NCI-H2196 (cell line): ENCODE results near the gene RASSF3.
A peak's percentile ranks its signal among the peaks of the same experiment; 100 is the strongest.

Experiments
- DNase-seq: peaks from one replicate; lab custom pipeline; 2025; ENCODE audit not compliant: unreplicated experiment; lab: John Stamatoyannopoulos, UW

Gene RASSF3

DNA sequence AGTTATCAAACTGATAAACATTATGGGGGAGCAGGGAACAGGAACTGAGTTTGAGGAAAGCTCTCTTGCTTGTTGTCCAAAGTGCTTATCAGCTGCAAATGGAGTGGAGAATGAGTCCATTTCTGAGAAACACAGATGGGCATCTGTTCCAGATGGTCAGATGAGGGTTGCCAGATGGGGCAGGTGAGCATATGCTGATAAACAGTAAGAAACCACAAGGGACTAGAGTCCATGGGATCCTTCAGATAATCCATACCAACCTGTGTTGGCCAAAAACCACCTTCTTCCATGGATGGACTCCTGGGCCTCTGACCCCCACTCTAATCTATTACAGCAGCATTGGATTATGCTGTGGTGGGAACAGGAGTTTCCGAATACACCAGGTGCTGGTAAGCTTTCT, 110.6 kb downstream of the RASSF3 start:
- DNase-seq = no peak

GRCh38 chr12:64722835-64723234, 112.5 kb downstream of the RASSF3 start:
- no peak for DNase-seq

GRCh38 chr12:64723630-64724029, 113.3 kb downstream of the RASSF3 start:
- DNase-seq = no peak

DNA sequence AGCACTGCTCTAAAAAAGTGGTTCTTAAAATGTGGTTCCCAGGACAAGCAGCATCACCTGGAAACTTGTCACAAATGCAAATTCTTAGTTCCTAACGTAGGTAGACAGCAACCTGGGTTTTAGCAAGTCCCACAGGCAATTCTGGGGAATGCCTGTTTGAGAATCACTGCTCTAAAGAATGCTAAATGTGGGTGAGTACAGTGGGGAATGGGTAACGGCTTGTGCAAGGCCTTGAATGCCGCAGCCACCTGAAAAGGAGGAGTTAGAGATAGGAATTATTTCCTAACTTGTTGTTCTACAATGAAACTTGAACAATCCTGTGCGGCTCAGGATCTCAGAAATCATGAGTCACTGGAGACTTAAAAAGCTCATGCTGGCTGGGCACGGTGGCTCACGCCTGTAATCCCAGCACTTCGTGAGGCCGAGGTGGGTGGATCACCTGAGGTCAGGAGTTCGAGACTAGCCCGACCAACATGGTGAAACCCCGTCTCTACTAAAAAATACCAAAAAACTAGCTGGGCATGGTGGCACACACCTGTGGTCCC, 114.0 kb downstream of the RASSF3 start:
- DNase-seq = no peak

- no peak for DNase-seq
These were observed 119.8 kb downstream of the RASSF3 start for GRCh38 chr12:64729909-64730587.

GRCh38 chr12:64730588-64730969, 120.3 kb downstream of the RASSF3 start:
- DNase-seq = no peak

DNA sequence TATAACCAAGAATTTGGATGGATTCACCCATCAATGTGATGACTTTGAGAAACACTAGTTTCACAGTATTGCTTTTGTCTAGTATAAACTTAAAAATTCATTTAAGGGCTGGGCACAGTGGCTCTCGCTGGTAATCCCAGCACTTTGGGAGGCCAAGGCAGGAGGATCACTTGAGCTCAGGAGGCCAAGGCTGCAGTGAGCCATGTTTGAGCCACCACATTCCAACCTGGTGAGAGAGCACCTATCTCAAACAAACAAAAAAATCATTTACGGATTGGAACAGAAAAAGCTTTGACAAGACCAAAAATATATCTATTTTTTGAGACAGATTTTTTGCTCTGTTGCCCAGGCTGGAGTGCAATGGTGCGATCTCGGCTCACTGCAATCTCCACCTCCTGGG, 121.4 kb downstream of the RASSF3 start:
- DNase-seq = no peak

GRCh38 chr12:64733857-64734256, 123.6 kb downstream of the RASSF3 start:
- peak; percentile 5 for DNase-seq

DNA sequence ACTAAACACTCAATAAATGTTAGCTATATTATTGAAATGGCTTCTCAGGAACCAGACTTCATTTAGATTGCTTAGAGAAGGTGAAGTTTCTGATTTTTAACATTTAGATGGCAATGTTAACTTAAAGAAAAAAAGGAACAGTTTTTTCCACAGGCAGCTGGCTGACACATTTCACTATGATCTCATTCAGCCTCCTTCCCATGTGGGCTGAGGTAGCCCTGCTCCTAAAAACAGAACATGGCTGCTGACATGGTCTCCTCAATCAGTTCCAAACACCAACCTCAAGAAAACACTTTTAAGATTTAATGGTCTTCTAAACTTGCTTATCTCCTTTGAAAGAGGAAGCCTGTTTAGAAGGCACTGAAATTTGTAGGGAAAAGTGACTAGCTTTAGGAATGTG, 125.1 kb downstream of the RASSF3 start:
- no peak for DNase-seq

DNA sequence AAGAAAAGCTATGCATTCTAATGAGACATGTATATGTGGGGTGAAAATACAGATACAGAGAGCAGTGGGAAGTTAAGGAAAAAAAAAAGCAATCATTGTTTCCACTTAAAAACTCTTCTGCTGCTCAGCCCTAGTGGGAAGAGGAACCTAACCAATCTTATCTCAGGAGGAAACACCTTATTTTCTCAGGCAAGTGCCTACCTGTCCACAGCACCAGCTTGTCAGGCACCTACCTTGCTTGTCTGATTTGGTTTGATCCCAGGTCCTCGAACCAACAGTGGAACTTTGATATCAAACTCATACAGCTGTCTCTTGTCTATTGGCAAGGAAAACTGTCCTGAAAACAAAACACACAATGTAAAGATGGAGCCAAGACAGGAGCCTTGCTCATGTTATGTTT, 126.5 kb downstream of the RASSF3 start:
- DNase-seq = no peak

GRCh38 chr12:64737539-64737938, 127.2 kb downstream of the RASSF3 start:
- DNase-seq = no peak

GRCh38 chr12:64739778-64740177, 129.5 kb downstream of the RASSF3 start:
- DNase-seq = no peak

DNA sequence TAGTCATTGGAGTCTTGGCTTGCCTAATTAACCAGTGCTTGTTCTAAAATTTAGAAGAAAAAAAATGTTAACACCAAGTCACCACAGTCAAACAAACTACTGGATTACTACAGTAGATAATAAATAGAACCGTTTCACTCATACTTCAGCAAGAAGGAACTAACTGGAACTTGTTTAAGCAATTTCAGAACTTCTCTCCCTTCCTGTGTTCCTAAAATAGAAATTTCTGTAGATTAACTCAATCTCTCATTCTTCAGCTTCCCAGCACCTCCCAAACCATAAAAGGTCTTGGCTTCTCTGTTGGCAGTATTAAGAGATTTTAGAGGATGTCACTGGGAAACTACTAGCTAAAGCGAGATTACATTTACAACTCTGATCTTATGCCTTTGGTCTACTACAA, 130.4 kb downstream of the RASSF3 start:
- DNase-seq = no peak

GRCh38 chr12:64742416-64742815, 132.1 kb downstream of the RASSF3 start:
- DNase-seq = no peak

DNA sequence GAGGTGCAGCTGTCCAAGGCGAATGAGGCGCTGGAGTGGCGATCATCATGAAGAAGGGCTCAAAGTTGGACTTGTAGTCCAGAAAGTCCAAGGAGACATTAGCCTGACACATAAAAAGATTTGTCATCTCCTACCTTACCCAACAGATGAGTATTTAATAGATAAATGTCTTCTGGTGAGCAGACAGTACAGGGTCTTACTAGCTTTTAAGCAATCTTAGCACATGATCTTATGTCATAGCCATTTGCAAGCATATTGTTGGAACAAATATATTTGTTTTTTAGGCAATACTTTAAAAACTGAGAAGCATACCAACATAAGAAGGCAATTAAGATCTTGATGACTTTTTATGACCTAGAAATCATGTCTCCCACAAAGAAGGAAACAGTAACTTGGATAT, 132.9 kb downstream of the RASSF3 start:
- no peak for DNase-seq

GRCh38 chr12:64744422-64745258, 134.3 kb downstream of the RASSF3 start:
- no peak for DNase-seq

GRCh38 chr12:64745259-64745807, 135.0 kb downstream of the RASSF3 start:
- DNase-seq = no peak

DNA sequence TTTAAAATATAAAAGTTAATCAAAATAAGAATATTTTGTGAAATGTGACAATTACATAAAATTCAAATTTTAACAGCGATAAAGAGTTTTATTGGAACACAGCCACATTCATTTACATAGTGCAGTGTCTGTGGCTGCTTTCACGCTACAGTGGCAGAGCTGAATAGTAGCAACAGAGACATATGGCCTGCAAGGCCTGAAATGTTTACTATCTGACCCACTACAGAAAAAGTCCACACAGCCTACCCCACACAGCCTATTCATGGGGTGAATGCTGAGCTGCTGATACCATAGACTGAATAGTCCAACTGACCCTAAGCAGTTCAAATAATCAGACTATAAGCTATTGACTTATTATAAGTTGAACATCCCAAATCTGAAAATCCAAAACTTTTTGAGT, 135.7 kb downstream of the RASSF3 start:
- DNase-seq = no peak

- DNase-seq = no peak
These were observed 136.4 kb downstream of the RASSF3 start for GRCh38 chr12:64746663-64747062.
